HEK293 (cell line): Measurements from ENCODE around the gene WDR48.

ENCODE experiments used
- CTCF ChIA-PET: fragments of 350-600 bp; formaldehyde crosslinking; extraction: SDS; loops from one replicate; lab custom pipeline; 2021; ENCODE audit warnings: antibody characterized with exemption; lab: Yijun Ruan, JAX
- POLR2A ChIA-PET: fragments of 300-600 bp; formaldehyde crosslinking; extraction: SDS; loops from one replicate; lab custom pipeline; 2020; ENCODE audit warnings: antibody characterized with exemption, inconsistent platforms; lab: Yijun Ruan, JAX
- H3K27ac ChIP-seq: fragments of 200-500 bp; sonication (Bioruptor generic); 2 replicates; pipeline ENCODE4 v1.5.1; 2014; ENCODE audit warnings: low read depth, low read length, control low read depth, inconsistent platforms; ENCODE audit errors: extremely low read depth
- H3K36me3 ChIP-seq, 2 experiments: fragments of 200-500 bp in 1 of 2; sonication (Bioruptor generic) in 1 of 2; 1 replicate in 1 of 2; 2 replicates in 1 of 2; pipeline ENCODE4 v1.5.1; 2014 to 2017; ENCODE audit warnings: inconsistent platforms in 2 of 2, low read length in 2 of 2; ENCODE audit not compliant: control insufficient read depth in 2 of 2, insufficient read depth in 1 of 2
- H3K4me1 ChIP-seq: fragments of 200-500 bp; sonication (Bioruptor generic); 2 replicates; pipeline ENCODE4 v1.5.1; 2014; ENCODE audit warnings: mild to moderate bottlenecking, low read length, inconsistent platforms; ENCODE audit not compliant: control insufficient read depth, insufficient read depth
- H3K4me3 ChIP-seq: 2 replicates; pipeline ENCODE4 v1.5.1; 2011; ENCODE audit warnings: low read depth, mild to moderate bottlenecking, control low read depth, low read length, moderate library complexity
- H3K9me3 ChIP-seq: fragments of 200-500 bp; sonication (Bioruptor generic); 2 replicates; pipeline ENCODE4 v1.5.1; 2014; ENCODE audit warnings: low read depth, low read length, inconsistent platforms; ENCODE audit not compliant: control insufficient read depth, insufficient read depth
- GLI2 ChIP-seq: fragments of 450-650 bp; formaldehyde crosslinking; IDR thresholded peaks from 2 replicates; pipeline ENCODE4; 2017; ENCODE audit warnings: missing biosample characterization, missing genetic modification characterization, low read depth, borderline replicate concordance
- GLI4 ChIP-seq: fragments of 450-650 bp; formaldehyde crosslinking; IDR thresholded peaks from 2 replicates; pipeline ENCODE4 v1.5.1; 2016; ENCODE audit warnings: missing biosample characterization, missing genetic modification characterization
- GLIS1 ChIP-seq: fragments of 450-650 bp; formaldehyde crosslinking; IDR thresholded peaks from 2 replicates; pipeline ENCODE4 v1.5.1; 2016; ENCODE audit warnings: missing biosample characterization, missing genetic modification characterization
- SP2 ChIP-seq: fragments of 450-650 bp; formaldehyde crosslinking; IDR thresholded peaks from 2 replicates; pipeline ENCODE4 v1.5.1; 2016; ENCODE audit warnings: missing biosample characterization, missing genetic modification characterization
- SP3 ChIP-seq: fragments of 450-650 bp; formaldehyde crosslinking; IDR thresholded peaks from 2 replicates; pipeline ENCODE4 v1.5.1; 2016; ENCODE audit warnings: missing biosample characterization, missing genetic modification characterization
- WT1 ChIP-seq: fragments of 450-650 bp; formaldehyde crosslinking; IDR thresholded peaks from 2 replicates; pipeline ENCODE4 v1.5.1; 2016; ENCODE audit warnings: missing biosample characterization, missing genetic modification characterization
- ZBTB26 ChIP-seq: fragments of 450-650 bp; formaldehyde crosslinking; optimal IDR thresholded peaks from 2 replicates; pipeline ENCODE3; 2016; ENCODE audit warnings: missing biosample characterization, mild to moderate bottlenecking, missing genetic modification characterization
- ZNF140 ChIP-seq: fragments of 450-650 bp; formaldehyde crosslinking; IDR thresholded peaks from 2 replicates; pipeline ENCODE4 v1.5.1; 2016; ENCODE audit warnings: missing biosample characterization, missing genetic modification characterization
- ZNF146 ChIP-seq: fragments of 450-650 bp; formaldehyde crosslinking; IDR thresholded peaks from 2 replicates; pipeline ENCODE4 v1.5.1; 2016; ENCODE audit warnings: missing biosample characterization, missing genetic modification characterization
- ZNF423 ChIP-seq: fragments of 450-650 bp; formaldehyde crosslinking; IDR thresholded peaks from 2 replicates; pipeline ENCODE4 v1.5.1; 2016; ENCODE audit warnings: missing biosample characterization, missing genetic modification characterization
- ZNF514 ChIP-seq: fragments of 450-650 bp; formaldehyde crosslinking; IDR thresholded peaks from 2 replicates; pipeline ENCODE4 v1.5.1; 2016; ENCODE audit warnings: missing biosample characterization, missing genetic modification characterization
- ZNF704 ChIP-seq: fragments of 450-650 bp; formaldehyde crosslinking; IDR thresholded peaks from 2 replicates; pipeline ENCODE4 v1.5.1; 2016; ENCODE audit warnings: missing biosample characterization, missing genetic modification characterization

The WDR48 gene

DNA sequence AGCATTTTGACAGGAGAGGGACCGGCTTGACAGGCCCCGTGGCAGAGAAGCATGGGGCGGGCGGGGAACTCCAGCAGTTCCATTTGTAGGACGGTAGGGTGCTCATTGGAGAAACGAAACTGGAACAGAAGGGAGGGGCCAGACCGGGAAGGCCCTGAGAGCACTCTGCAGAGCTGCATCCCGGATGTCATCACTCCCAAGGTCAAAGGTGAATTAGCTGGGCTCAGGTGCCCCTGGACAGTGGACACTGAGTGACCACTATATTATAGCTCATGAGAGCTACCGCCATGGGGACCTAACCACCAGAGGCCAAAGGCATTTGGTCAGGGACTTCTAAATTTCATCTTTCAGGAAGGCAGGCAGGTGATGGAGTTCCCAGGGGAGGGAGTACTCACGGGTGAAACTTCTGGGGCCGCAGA, 94.3 kb downstream of the WDR48 start:
- CTCF ChIA-PET, result interaction anchor here (1.3 kb wide), 1 partner anchor 20 kb away, joined by 7 read pairs; no protein-coding TSS in a partner anchor
- Histone ChIP-seq H3K36me3 (peaks cover 0 to 60% of the 10 kb centered on the region in 2 experiments; a peak in 1 of 3 replicates), H3K4me1 (peaks cover 7% of the 10 kb centered on the region), H3K4me3 (no peak overlapping the region), H3K27ac (no peak overlapping the region), H3K9me3 (no peaks in the 10 kb centered on the region)
- POLR2A ChIA-PET, result no interaction called here
- TF ChIP-seq ZNF514 (tag by site-specific recombination) (no peak), ZNF423 (tag by site-specific recombination) (no peak), ZNF146 (tag by site-specific recombination) (no peak), ZNF704 (no peak), GLI2 (no peak), GLIS1 (no peak), ZNF140 (tag by site-specific recombination) (no peak), SP2 (no peak), SP3 (tag by site-specific recombination) (no peak), WT1 (tag by site-specific recombination) (no peak), GLI4 (tag by site-specific recombination) (no peak), ZBTB26 (no peak)
